Measurements from ENCODE around the gene LETMD1. TPM values are rescaled to one million over a fixed set of nuclear protein-coding genes. Genes with fewer than 3 reads are reported as not detected.

The LETMD1 gene
- total and polyA plus RNA-seq, 9 of the 15 experiments (the other 6 are each of a cell fraction or from before 2014, with no cell fraction given): 58.7 to 163 (median 75.4) TPM

DNA sequence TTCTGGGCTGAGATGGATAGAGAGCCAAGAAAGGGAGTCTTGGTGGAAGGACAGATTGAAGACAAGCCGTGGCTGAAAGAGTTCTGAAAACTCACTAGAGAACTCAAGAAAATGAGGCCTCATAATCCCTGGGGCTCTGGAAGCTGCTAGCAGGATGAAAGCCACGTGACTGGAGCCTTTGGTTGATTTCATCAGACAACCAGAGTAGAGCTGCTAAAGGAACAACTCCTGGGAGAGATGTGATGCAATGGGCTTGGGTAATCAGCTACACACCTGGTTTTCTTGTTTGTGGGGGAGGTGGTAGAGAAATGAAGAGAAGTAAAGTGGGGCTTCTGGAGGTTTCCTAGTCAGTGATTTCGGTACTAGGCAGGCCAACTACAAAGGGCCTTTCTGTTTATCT is 21.9 kb downstream of the LETMD1 start (continued):
- TF ChIP-seq USF1 (CRISPR knock-in tag; IDR thresholded peaks at IDR 0.05): peak; percentile 74
- no peak for TF ChIP-seq POLR3A (IDR thresholded peaks at IDR 0.05; ENCODE audit: borderline replicate concordance, extremely low read depth, insufficient read depth, insufficient read length)
- TF ChIP-seq HDAC1 (IDR thresholded peaks at IDR 0.05): no peak
- TF ChIP-seq REST (IDR thresholded peaks at IDR 0.05; ENCODE audit: borderline replicate concordance): no peak
- no peak for TF ChIP-seq REST (CRISPR knock-in tag; IDR thresholded peaks at IDR 0.05; ENCODE audit: low read depth)
- TF ChIP-seq PML (IDR thresholded peaks at IDR 0.05; ENCODE audit: low read length): no peak
- TF ChIP-seq OTX1 (CRISPR knock-in tag; IDR thresholded peaks at IDR 0.05): no peak
- TF ChIP-seq, protein P1, sequence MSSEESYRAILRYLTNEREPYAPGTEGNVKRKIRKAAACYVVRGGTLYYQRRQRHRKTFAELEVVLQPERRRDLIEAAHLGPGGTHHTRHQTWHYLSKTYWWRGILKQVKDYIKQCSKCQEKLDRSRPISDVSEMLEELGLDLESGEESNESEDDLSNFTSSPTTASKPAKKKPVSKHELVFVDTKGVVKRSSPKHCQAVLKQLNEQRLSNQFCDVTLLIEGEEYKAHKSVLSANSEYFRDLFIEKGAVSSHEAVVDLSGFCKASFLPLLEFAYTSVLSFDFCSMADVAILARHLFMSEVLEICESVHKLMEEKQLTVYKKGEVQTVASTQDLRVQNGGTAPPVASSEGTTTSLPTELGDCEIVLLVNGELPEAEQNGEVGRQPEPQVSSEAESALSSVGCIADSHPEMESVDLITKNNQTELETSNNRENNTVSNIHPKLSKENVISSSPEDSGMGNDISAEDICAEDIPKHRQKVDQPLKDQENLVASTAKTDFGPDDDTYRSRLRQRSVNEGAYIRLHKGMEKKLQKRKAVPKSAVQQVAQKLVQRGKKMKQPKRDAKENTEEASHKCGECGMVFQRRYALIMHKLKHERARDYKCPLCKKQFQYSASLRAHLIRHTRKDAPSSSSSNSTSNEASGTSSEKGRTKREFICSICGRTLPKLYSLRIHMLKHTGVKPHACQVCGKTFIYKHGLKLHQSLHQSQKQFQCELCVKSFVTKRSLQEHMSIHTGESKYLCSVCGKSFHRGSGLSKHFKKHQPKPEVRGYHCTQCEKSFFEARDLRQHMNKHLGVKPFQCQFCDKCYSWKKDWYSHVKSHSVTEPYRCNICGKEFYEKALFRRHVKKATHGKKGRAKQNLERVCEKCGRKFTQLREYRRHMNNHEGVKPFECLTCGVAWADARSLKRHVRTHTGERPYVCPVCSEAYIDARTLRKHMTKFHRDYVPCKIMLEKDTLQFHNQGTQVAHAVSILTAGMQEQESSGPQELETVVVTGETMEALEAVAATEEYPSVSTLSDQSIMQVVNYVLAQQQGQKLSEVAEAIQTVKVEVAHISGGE (CRISPR knock-in tag; IDR thresholded peaks at IDR 0.05): no peak

All from K562 (cell line).